AG09309 (cell line): Measurements from ENCODE around the gene KCTD10.
"Not testable (repeated sequence)": the region's sequence is repeated elsewhere in the genome, so short reads cannot be mapped to it uniquely, and the experiment has no call there.

Experiments
- DNase-seq: peaks from one replicate; pipeline ENCODE4 v3.0.0-alpha.2; 2010; ENCODE audit warnings: low read depth
- H3K4me3 ChIP-seq: 2 replicates; pipeline ENCODE4 v1.5.1; 2011; ENCODE audit warnings: mild to moderate bottlenecking, low read depth, low read length, moderate library complexity; ENCODE audit not compliant: control insufficient read depth
- CTCF ChIP-seq: IDR thresholded peaks from 2 replicates; pipeline ENCODE4 v1.5.1; 2011; ENCODE audit warnings: mild to moderate bottlenecking, low read depth, low read length, inconsistent platforms; ENCODE audit not compliant: insufficient read depth, control insufficient read depth; ENCODE audit errors: missing control alignments

Gene KCTD10

GRCh38 chr12:109422251-109422650 lies 54.8 kb downstream of the KCTD10 start:
- no peak for DNase-seq
- no peak overlapping the region for H3K4me3 ChIP-seq
- no peak for TF ChIP-seq CTCF

GRCh38 chr12:109421355-109422087 lies 55.6 kb downstream of the KCTD10 start:
- no peak overlapping the region for H3K4me3 ChIP-seq
- no peak for DNase-seq
- TF ChIP-seq CTCF, result no peak

DNA sequence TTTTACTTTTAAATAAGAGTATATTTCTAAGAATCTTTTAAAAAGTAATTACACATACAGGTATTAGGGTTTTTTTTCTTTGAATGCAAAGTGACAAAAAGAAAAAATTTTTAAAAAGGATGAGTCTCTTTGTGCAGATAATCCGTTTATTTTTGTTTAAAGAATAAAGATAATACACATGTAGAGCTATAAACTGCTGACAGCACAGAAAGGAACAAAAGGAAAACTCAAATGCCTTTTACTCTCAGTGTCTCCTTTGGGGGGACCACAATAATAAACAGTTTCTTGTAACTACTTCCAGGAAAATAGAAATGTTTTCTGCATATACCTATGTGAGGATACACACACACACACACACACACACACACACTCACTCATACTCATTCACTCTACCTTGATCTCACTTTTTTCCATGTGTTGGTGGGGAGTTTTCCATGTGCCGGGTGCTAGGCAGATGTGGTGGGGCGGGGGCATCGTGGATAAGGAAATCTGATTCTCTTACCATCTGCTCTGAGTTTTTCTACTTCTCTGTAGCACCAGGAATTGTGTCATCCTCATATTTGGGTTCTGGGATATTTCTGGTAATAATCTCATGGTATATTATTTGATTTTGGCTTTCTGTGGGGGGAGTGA lies 58.1 kb downstream of the KCTD10 start:
- no peak for DNase-seq
- TF ChIP-seq CTCF, result no peak
- no peak overlapping the region for H3K4me3 ChIP-seq

DNA sequence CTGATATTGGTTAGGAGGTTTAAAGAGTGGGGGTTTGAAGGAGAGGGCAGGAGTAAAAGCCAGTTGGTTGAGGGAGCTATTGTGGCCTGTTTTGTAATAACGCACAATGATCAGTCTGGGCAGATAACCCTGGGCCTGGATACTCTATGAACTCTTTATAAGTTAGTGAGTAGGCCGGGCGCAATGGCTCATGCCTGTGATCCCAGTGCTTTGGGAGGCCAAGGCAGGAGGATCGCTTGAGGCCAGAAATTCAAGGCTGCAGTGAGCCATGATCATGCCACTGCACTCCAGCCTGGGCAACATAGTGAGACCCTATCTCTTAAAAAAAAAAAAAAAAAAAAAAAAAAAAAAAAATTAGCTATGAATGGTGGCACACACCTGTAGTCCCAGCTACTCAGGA lies 71.0 kb downstream of the KCTD10 start:
- DNase-seq, H3K4me3 ChIP-seq: not testable (repeated sequence)

- DNase-seq, H3K4me3 ChIP-seq: not testable (repeated sequence)
Observed at GRCh38 chr12:109404841-109405240, 72.3 kb downstream of the KCTD10 start.
